GM18519 (cell line): ENCODE data around the gene BANF1.

Experiments
- ATAC-seq: cut with Tn5 transposase; IDR thresholded peaks from one replicate; pipeline ENCODE4 v1.9.1; 2021; ENCODE audit warnings: mild to moderate bottlenecking, moderate library complexity; ENCODE audit not compliant: unreplicated experiment, low FRiP score

Gene BANF1

GRCh38 chr11:66001942-66002647 is at the start of gene BANF1, which contains the start of gene EIF1AD:
TSS of gene BANF1 (plus strand) at chr11:66002503. CDS start at chr11:66003251, 748 bp downstream.
TSS of gene EIF1AD (minus strand) at chr11:66002157. CDS start at chr11:66000389, 1,768 bp downstream.
- ATAC-seq = peak; percentile 58

- ATAC-seq = no peak
Observed at GRCh38 chr11:65953471-65953870, 48.8 kb upstream of the BANF1 start.

- no peak for ATAC-seq
Observed at GRCh38 chr11:65954771-65955170, 47.5 kb upstream of the BANF1 start.

- no peak for ATAC-seq
Observed at GRCh38 chr11:65958291-65958690, 44.0 kb upstream of the BANF1 start.

GRCh38 chr11:65958774-65959420 is 43.4 kb upstream of the BANF1 start:
- no peak for ATAC-seq

- ATAC-seq = no peak
Observed at GRCh38 chr11:65960824-65961266, 41.5 kb upstream of the BANF1 start.

GRCh38 chr11:65961267-65962140 is 40.8 kb upstream of the BANF1 start, which contains the start of gene SART1:
TSS of gene SART1 (plus strand) at chr11:65961734. CDS start at chr11:65961781, 47 bp downstream.
- peak; percentile 63 for ATAC-seq

GRCh38 chr11:65962141-65962564 is 40.1 kb upstream of the BANF1 start:
- no peak for ATAC-seq

- no peak for ATAC-seq
Observed at GRCh38 chr11:65964906-65965305, 37.4 kb upstream of the BANF1 start.

- no peak for ATAC-seq
Observed at GRCh38 chr11:65965986-65966762, 36.1 kb upstream of the BANF1 start.

GRCh38 chr11:65967329-65967934 is 34.9 kb upstream of the BANF1 start:
- no peak for ATAC-seq

GRCh38 chr11:65968600-65969482 is 33.5 kb upstream of the BANF1 start:
- no peak for ATAC-seq

GRCh38 chr11:65972116-65972515 is 30.2 kb upstream of the BANF1 start:
- no peak for ATAC-seq

GRCh38 chr11:65973439-65974110 is 28.7 kb upstream of the BANF1 start:
- ATAC-seq = no peak

GRCh38 chr11:65975771-65976170 is 26.5 kb upstream of the BANF1 start:
- ATAC-seq = no peak

- no peak for ATAC-seq
Observed at GRCh38 chr11:65976216-65977176, 25.8 kb upstream of the BANF1 start.
